CD4-positive, alpha-beta T cell treated with Interleukin-4 for 4 hours (primary cell): ENCODE data around the gene CUTA.
A peak's percentile ranks its signal among the peaks of the same experiment; 100 is the strongest.
"Not testable (repeated sequence)": the region's sequence is repeated elsewhere in the genome, so short reads cannot be mapped to it uniquely, and the experiment has no call there.

Experiments used
- DNase-seq: peaks from one replicate; pipeline ENCODE4 v3.0.0-alpha.2; 2020

The CUTA gene

DNA sequence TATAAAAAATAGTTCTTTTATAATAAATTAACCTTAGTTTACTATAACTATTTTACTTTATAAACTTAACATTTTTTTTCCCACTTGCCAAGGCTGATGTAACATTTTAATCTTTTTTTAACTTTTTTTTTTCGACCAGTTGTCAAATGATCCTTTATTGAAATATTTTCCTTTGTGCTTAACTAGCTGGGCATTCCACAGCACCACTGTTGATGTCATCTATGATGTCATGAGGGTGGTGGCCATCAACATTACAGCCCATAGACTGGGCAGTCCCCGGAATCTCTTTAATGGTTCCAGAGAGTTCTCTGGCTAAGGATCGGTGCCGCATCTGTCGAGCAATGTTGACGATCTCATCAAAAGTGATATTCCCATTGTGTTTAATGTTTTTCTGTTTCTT lies 18.0 kb downstream of the CUTA start:
- DNase-seq = not testable (repeated sequence)

DNA sequence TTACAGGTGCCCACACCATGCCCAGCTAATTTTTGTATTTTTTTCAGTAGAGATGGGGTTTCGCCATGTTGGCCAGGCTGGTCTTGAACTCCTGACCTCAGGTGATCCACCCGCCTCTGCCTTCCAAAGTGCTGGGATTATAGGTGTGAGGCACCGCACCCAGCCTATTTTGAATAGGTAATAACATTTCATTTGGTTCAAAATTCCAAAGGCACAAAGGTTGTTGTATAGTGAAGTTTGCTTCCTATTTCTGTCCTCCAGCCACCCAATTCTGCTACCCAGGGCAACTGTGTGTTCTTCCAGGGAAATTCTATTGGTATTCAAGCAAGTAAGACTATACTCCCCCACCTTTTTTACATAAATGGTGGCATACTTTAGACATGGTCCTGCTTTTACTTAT lies 19.3 kb downstream of the CUTA start:
- not testable (repeated sequence) for DNase-seq

GRCh38 chr6:33397541-33397940 lies 20.4 kb downstream of the CUTA start:
- no peak for DNase-seq

GRCh38 chr6:33392979-33393378 lies 24.9 kb downstream of the CUTA start:
- no peak for DNase-seq

- no peak for DNase-seq
These were observed 25.3 kb downstream of the CUTA start for GRCh38 chr6:33392595-33392948.

GRCh38 chr6:33391922-33392594 lies 25.8 kb downstream of the CUTA start:
- peak; percentile 10 for DNase-seq

- peak; percentile 100 for DNase-seq
These were observed 26.5 kb downstream of the CUTA start, which contains the start of gene KIFC1 for GRCh38 chr6:33391278-33391921. Gene KIFC1, plus strand, starts transcription at chr6:33391823. Its CDS starts 163 bp downstream, at chr6:33391986.

DNA sequence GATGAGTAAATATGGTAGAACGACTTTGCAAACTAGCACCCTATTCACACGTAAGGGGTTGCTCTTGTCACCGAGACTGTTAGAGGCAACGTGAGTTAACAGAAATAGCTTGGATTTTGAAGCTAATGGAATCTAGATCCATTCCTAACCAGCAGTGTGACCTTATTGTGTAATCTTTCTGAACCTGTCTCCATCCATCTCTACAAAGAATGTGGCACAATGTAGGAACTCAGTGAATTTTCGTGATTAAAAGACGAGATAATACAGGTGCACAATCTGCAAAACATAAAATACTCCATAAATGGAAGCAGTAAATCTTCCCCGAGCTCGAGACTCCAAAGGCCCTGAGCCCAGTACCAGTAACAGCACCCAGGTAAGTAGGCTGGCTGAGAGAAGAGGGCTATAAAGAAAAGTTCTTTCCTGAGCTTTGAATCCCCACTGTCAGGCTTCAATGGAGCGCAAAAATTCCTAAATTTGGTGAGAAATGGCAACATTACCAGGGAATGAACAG lies 27.1 kb downstream of the CUTA start:
- DNase-seq = no peak

DNA sequence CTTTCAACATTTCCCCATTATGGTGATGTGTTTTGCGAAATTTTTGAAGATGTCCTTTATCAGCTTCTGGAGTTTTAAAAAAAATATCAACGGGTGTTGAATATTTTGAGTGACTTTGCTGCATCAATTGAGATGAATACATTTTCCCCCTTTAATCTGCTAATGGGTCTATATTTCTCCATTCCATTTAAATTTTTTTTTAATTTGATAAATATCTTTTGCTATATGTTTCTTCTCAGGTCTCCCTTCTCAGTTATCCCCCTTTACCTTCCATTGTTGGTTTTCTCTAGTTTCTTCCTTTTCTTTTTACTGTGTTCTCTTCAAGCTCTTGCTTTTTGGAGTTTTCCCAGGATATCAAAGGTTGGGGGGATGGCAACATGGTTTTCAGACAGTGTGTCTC lies 27.7 kb downstream of the CUTA start:
- no peak for DNase-seq

DNA sequence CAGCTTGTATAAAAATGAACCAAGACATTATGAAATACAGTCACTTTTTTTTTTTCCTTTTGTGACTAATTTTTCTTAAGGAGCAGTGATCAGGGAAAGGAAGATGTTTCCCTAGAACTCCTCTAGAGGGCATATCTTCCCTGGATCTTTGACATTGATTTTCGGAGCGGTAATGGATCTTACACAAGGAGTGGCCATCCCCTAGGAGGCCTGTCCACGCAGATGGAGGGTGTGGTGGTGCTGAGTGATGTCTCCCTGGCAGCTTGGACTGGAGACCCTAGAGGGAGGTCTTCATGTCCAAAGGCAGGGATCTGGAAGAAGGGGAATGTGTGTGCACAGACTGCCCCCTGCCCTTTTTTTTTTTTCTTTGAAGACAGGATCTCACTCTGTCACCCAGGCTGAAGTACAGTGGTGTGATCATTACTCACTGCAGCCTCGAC lies 33.3 kb downstream of the CUTA start:
- no peak for DNase-seq

GRCh38 chr6:33383427-33384185 lies 34.3 kb downstream of the CUTA start:
- DNase-seq = no peak

GRCh38 chr6:33380272-33380981 lies 37.5 kb downstream of the CUTA start:
- DNase-seq = no peak

GRCh38 chr6:33379184-33379583 lies 38.7 kb downstream of the CUTA start:
- DNase-seq = not testable (repeated sequence)

DNA sequence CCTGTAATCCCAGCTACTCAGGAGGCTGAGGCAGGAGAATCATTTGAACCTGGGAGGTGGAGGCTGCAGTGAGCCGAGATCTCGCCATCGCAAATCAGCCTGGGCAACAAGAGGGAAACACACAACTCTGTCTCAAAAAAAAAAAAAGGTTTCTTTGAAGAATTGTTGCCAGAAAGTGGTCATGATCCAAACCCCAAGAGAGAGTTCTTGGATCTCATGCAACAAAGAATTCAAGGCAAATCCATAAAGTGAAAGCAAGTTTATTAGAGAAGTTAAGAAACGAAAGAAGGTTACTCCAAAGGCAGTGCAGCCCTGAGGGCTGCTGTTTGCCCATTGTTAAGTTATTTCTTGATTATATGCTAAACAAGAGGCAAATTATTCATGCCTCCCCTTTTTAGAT lies 40.7 kb downstream of the CUTA start:
- no peak for DNase-seq

- no peak for DNase-seq
These were observed 42.7 kb downstream of the CUTA start for GRCh38 chr6:33375143-33375671.

DNA sequence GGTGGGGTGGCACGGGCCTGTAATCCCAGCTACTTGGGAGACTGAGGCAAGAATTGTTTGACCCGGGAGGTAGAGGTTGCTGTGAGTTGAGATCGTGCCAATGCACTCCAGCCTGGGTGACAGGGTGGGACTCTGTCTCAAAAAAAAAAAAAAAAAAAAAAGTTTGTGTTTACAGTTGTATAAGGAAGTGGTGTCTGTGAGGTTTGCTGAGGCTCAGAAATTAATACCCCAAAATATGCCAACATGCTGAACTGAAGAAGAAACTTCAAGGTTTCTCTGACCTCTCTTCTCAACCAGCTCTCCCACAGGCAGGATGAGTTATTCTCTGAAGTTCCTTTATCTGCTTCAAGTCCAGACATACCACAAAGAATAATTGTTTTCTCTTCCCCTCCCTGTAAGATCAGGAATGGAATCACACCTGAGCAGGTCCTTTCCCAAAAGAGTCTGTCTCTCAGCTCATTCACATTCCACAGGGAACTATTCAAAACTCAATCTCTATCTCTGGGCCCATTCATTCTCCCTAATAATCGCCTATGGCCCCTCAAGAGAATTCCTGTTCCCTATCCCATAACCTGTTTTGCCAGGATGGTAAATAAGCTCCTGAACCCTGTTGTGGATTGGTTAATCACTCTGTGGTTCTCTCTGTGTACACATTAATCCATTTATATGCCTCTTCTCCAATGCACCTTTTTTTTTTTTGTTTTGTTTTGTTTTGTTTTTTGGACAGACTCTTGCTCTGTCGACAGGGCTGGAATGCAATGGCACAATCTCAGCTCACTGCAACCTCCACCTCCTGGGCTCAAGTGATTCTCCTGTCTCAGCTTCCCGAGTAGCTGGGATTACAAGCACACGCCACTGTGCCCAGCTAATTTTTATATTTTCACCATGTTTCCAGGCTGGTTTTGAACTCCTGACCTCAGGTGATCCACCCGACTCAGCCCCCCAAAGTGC lies 43.7 kb downstream of the CUTA start:
- DNase-seq = peak; percentile 7

DNA sequence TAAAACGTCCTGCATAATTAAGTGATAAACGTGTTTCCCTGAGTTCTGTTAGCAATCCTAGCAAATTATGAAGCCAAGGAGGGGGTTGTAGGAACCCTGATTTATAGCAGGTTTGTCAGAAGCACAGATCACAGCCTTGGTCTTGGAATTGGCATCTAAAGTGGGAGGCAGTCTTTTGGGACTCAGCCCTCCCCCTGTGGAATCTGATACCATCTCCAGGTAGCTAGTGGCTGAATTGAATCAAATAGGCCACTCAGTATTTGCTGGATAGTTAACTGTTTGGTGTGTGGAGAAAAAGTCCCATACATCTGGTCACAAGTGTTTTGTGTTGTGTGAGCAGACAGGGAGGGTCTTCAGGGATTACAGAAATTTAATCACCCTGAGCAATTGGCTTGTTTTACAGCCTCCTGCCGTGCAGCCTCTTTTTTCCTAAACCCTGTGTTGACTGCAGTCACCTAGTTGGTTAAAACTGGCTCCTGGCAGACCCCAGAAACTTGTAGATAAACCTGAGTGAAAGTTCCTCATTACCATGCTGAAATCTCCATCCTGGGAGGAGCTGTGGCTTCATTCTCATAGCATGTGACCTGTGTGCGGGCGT lies 45.3 kb downstream of the CUTA start:
- DNase-seq = no peak

GRCh38 chr6:33371901-33372300 lies 46.0 kb downstream of the CUTA start:
- not testable (repeated sequence) for DNase-seq

GRCh38 chr6:33367715-33368025 lies 50.2 kb downstream of the CUTA start:
- DNase-seq = not testable (repeated sequence)

DNA sequence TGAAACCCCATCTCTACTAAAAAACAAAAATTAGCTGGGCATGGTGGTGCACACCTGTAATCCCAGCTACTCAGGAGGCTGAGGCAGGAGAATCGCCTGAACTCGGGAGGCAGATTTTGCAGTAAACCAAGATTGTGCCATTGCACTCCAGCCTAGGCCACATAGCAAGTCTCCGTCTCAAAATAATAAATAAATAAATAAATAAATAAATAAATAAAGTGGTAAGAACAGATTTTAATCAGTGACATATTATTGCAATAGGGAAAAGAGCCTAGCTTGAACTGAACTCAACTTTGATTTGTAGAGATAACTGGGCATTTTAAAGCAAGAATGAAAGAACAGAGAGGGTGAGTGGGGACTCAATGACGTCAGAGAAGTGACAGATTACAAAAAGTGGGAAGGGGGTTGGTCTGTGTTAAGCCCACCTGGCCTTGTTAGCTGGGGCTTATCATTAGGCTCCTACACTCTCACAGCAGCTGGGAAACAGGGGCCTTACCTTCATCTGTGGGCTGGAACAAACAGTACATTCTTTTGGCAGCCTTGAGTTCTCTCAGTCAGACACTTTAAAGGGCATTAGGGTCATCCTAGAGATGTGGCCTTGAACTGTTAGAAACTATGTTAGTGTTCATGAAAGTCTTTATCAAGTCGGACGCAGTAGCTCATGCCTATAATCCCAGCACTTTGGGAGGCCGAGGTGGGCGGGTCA lies 50.7 kb downstream of the CUTA start:
- no peak for DNase-seq
